H1 (cell line): ENCODE results near the gene NMT1. TPM values are rescaled to one million over a fixed set of nuclear protein-coding genes. Genes with fewer than 3 reads are reported as not detected.

Source experiments
- KDM5A ChIP-seq: fragments of 200-600 bp; IDR thresholded peaks from 2 replicates; pipeline ENCODE4 v1.7.1; 2012; ENCODE audit warnings: mild to moderate bottlenecking, low read length, inconsistent platforms, mixed read lengths
- RXRA ChIP-seq: IDR thresholded peaks from 2 replicates; pipeline ENCODE4 v1.6.1; 2011; ENCODE audit warnings: low read depth, mild to moderate bottlenecking, low read length, moderate library complexity; ENCODE audit not compliant: insufficient read depth
- polyA plus RNA-seq, 7 experiments: library from polyadenylated mRNA; depleted of rRNA in 3 of 7; stranded (reverse) in 5 of 7; unstranded in 2 of 7; fragments of >200 nt in 5 of 7; fragments of 200-250 nt in 2 of 7; gene quantifications; 1 replicate in 5 of 7; 2 replicates in 1 of 7; 4 replicates in 1 of 7; pipeline versions ENCODE4 v1.2.1 to v1.2.3, GENCODE V29; 2011 to 2013; ENCODE audit warnings: missing spikeins in 2 of 7, mixed read lengths in 2 of 7
- total RNA-seq: library from RNA; stranded (reverse); fragmentation: NEBNext Ultra II Directional; extraction: Animal tissue kit (Norgen Biotek cat#: 25700); gene quantifications from 2 replicates; pipeline ENCODE4 v1.2.1, GENCODE V29; 2021
- TF ChIP-seq, protein P1 (sequence below): IDR thresholded peaks from 2 replicates; pipeline ENCODE4 v1.6.1; 2011; ENCODE audit warnings: low read length, improper control_type of control experiment

Gene NMT1
- total and polyA plus RNA-seq, 2 of the 8 experiments (the other 6 are each of a cell fraction or from before 2014, with no cell fraction given), result 42.9 to 149 TPM

DNA sequence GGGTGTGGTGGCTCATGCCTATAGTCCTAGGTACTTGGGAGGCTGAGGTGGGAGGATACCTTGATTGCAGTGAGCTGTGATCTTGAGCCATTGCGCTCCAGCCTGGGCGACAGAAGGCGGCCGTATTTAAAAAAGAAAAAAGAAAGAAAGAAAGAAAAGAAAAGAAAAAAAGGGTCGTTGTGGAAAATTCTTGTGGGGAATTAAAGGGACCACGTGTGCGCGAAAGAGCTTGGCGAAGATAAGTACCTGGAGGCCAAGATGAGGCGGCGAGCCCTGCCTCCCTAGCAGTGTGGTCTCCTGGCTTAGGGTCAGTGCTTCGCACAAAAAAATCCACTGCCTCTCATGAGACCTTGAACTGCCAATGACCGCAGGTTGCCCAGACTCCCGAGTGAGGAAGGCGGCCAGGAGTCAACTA, 728 bp upstream of the NMT1 start (continued):
- TF ChIP-seq RXRA, result no peak
- TF ChIP-seq KDM5A, result no peak
- TF ChIP-seq, protein P1, sequence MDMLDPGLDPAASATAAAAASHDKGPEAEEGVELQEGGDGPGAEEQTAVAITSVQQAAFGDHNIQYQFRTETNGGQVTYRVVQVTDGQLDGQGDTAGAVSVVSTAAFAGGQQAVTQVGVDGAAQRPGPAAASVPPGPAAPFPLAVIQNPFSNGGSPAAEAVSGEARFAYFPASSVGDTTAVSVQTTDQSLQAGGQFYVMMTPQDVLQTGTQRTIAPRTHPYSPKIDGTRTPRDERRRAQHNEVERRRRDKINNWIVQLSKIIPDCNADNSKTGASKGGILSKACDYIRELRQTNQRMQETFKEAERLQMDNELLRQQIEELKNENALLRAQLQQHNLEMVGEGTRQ, result no peak
- TF ChIP-seq, all 59 proteins: peak for 0
